ENCODE results near the gene FBXO46.
A peak's percentile ranks its signal among the peaks of the same experiment; 100 is the strongest.

FBXO46 gene

GRCh38 chr19:45711851-45712698, 18.6 kb downstream of the FBXO46 start:
- TF ChIP-seq CTCF (IDR thresholded peaks at IDR 0.05; ENCODE audit: low read depth, low read length) = no peak
- DNase-seq (ENCODE audit: low read depth in 2 of 2) = no peak
- H3K4me3 ChIP-seq (replicated peaks in 1 of 2; ENCODE audit: low read depth in 2 of 2, low read length in 2 of 2) = no peak overlapping the region

GRCh38 chr19:45710356-45711130, 20.2 kb downstream of the FBXO46 start:
- no peak for TF ChIP-seq CTCF (IDR thresholded peaks at IDR 0.05; ENCODE audit: low read depth, low read length)
- DNase-seq (ENCODE audit: low read depth in 2 of 2) = no peak
- no peak overlapping the region for H3K4me3 ChIP-seq (replicated peaks in 1 of 2; ENCODE audit: low read depth in 2 of 2, low read length in 2 of 2)

- DNase-seq (ENCODE audit: low read depth in 2 of 2) = no peak
- no peak for TF ChIP-seq CTCF (IDR thresholded peaks at IDR 0.05; ENCODE audit: low read depth, low read length)
- H3K4me3 ChIP-seq (replicated peaks in 1 of 2; ENCODE audit: low read depth in 2 of 2, low read length in 2 of 2) = no peak overlapping the region
Observed at GRCh38 chr19:45705710-45706415, 24.8 kb downstream of the FBXO46 start.

- no peak for DNase-seq (ENCODE audit: low read depth in 2 of 2)
- no peak overlapping the region for H3K4me3 ChIP-seq (replicated peaks in 1 of 2; ENCODE audit: low read depth in 2 of 2, low read length in 2 of 2)
- TF ChIP-seq CTCF (IDR thresholded peaks at IDR 0.05; ENCODE audit: low read depth, low read length) = no peak
Observed at GRCh38 chr19:45705115-45705514, 25.6 kb downstream of the FBXO46 start.

- TF ChIP-seq CTCF (IDR thresholded peaks at IDR 0.05; ENCODE audit: low read depth, low read length) = no peak
Observed at GRCh38 chr19:45701676-45702075, 29.0 kb downstream of the FBXO46 start.

GRCh38 chr19:45693106-45693788, 37.4 kb downstream of the FBXO46 start:
- H3K4me3 ChIP-seq (replicated peaks in 1 of 2; ENCODE audit: low read depth in 2 of 2, low read length in 2 of 2) = peak overlapping the region; percentile 91
- TF ChIP-seq CTCF (IDR thresholded peaks at IDR 0.05; ENCODE audit: low read depth, low read length) = peak; percentile 95
- DNase-seq (ENCODE audit: low read depth in 2 of 2) = peak; percentile 74 to 77

More at GRCh38 chr19:45701676-45702075, 29.0 kb downstream of the FBXO46 start:
- DNase-seq (ENCODE audit: low read depth in 2 of 2) = no peak
- H3K4me3 ChIP-seq (replicated peaks in 1 of 2; ENCODE audit: low read depth in 2 of 2, low read length in 2 of 2) = no peak overlapping the region
